ENCODE measurements around the gene CALHM1. TPM values are rescaled to one million over a fixed set of nuclear protein-coding genes. Genes with fewer than 3 reads are reported as not detected.

Gene CALHM1
- total and polyA plus RNA-seq, 7 donors = not detected

DNA sequence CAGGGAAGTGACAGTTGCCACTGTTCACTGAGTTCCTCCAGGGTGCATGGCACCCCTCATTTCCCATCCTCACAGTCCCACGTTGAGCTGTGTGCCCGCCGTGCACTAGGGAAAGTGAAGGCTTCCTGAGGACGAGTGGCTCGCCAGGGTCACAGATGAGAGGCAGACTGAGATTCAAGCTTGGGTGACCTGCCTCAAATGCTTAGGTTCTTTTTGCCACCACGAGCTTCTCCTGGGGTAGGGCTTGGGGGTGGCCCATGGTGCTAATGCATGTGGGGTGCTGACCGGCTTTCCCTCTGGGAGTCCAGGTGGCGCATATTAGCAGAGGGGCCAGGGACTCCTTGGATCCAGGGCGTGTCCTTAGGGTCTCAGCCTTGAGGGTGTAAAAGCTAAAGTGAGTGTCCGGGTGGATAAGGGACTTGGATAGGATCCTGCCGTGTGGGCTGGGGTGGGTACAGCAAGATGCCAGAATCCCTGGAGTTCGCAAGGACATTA lies 8.5 kb downstream of the CALHM1 start:
- H3K4me1 ChIP-seq = peaks cover 26% of the 10 kb centered on the region
- WGBS, 3 donors = 81 to 93% (median 84%) methylated on average over 12 of the region's 12 CpGs
- TF ChIP-seq, protein P1, sequence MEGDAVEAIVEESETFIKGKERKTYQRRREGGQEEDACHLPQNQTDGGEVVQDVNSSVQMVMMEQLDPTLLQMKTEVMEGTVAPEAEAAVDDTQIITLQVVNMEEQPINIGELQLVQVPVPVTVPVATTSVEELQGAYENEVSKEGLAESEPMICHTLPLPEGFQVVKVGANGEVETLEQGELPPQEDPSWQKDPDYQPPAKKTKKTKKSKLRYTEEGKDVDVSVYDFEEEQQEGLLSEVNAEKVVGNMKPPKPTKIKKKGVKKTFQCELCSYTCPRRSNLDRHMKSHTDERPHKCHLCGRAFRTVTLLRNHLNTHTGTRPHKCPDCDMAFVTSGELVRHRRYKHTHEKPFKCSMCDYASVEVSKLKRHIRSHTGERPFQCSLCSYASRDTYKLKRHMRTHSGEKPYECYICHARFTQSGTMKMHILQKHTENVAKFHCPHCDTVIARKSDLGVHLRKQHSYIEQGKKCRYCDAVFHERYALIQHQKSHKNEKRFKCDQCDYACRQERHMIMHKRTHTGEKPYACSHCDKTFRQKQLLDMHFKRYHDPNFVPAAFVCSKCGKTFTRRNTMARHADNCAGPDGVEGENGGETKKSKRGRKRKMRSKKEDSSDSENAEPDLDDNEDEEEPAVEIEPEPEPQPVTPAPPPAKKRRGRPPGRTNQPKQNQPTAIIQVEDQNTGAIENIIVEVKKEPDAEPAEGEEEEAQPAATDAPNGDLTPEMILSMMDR (IDR thresholded peaks at IDR 0.05) = no peak
- intact Hi-C loops (cut with DNase I) = no loop called here
- peak overlapping the region; percentile 74 for H3K4me3 ChIP-seq
- H3K9me3 ChIP-seq = no peaks in the 10 kb centered on the region
- H3K36me3 ChIP-seq (ENCODE audit: insufficient read depth in 1 of 2, low read depth in 1 of 2) = peaks cover 7 to 45% of the 10 kb centered on the region in 2 donors
- DNase-seq (peak in 1 of 2 donors; percentile 28), ATAC-seq (no peak)
- H3K27me3 ChIP-seq (ENCODE audit: insufficient read depth in 3 of 3, low read length in 2 of 3) = peaks cover 0 to 7% (median 0%) of the 10 kb centered on the region in 3 donors
- peak overlapping the region; percentile 63 for H3K27ac ChIP-seq

DNA sequence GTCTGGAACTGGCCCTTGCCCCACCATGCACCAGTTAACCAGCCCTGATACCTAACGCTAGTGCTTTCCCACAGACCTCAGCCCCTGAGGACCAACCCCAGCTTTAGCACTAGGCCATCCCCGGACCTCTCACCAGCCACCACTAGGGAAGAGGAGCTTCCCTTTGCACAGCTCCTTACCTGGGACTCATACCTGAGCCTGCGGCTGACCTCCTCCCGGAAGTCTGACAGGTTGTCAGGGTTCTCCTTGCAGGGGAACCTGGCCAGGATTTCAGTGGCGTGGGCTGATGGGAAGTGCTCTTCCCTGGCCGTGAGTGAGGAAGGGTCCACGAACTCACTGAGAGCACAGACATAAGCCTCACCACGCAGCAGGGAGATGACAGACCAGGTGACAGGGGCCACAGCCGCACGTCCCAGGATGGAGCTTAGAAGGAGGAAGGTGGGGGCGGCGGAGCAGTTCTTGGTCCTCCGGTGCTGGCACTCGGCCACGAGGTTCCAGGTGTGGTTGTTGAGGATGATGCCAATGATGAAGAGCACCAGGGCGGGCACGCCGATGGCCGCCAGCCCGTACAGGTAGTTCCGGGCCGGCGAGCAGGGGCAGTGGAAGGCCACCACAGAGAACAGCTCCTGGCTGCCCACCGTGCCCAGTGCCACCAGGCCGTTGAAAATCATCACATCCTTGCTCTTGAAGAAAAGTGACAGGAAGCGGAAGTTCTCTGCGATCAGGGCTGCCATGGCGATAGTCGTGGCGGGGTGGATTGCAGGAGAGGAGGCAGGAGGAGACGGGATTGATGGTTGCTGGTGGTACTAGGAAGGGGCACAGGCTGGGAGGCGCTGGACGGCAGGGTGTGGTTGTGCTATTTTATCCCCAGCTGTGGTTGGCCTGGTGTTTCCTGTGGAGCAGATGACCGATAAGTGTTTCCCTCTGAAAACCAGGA lies 9.2 kb downstream of the CALHM1 start:
- Histone ChIP-seq H3K27ac (no peak overlapping the region), H3K36me3 (ENCODE audit: insufficient read depth in 1 of 2, low read depth in 1 of 2) (peaks cover 7 to 53% of the 10 kb centered on the region in 2 donors), H3K9me3 (no peaks in the 10 kb centered on the region), H3K4me1 (peaks cover 26% of the 10 kb centered on the region), H3K27me3 (ENCODE audit: insufficient read depth in 3 of 3, low read length in 2 of 3) (peaks cover 0 to 7% (median 0%) of the 10 kb centered on the region in 3 donors), H3K4me3 (peak overlapping the region; percentile 74)
- DNase-seq = no peak
- 84 to 85% (median 84%) methylated on average over 34 of the region's 34 CpGs for whole genome bisulfite sequencing, 3 donors
- no peak for ATAC-seq
- TF ChIP-seq, protein P1 (IDR thresholded peaks at IDR 0.05) = no peak
- intact Hi-C loops (cut with DNase I) = loop anchor here in 1 of 2 donors (5.0 kb wide), 1 partner anchor 652 kb away; no protein-coding TSS in a partner anchor

DNA sequence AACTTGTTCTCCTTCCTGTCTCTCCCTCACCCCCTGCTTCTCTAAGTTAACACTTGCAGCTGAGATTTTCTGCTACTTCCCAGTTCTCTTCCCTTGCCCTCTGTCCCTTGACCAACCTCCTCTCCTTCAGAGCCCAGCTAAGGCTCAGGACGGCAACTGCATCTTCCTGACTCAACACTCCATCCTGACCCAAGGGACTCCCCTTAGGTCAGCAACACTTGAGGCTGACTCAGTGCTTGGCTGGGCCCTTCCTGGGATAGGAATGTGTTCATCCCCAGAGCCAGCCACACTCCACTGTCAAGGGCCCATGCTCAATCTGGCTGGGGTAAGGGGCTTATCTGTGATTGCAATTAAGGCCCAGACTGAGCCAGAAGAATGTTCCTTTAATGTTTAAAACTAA lies 10.0 kb downstream of the CALHM1 start:
- peak overlapping the region; percentile 74 for H3K4me3 ChIP-seq
- H3K9me3 ChIP-seq = no peaks in the 10 kb centered on the region
- DNase-seq (peak; percentile 82 to 83), ATAC-seq (peak; percentile 41 to 52 (median 45))
- H3K4me1 ChIP-seq = peaks cover 26% of the 10 kb centered on the region
- WGBS, 3 donors = 62 to 67% (median 67%) methylated on average over 1 of the region's 1 CpG
- intact Hi-C loops (cut with DNase I) = loop anchor here in 1 of 2 donors (5.0 kb wide), 1 partner anchor 651 kb away; no protein-coding TSS in a partner anchor
- peaks cover 0 to 7% (median 0%) of the 10 kb centered on the region in 3 donors for H3K27me3 ChIP-seq (ENCODE audit: insufficient read depth in 3 of 3, low read length in 2 of 3)
- TF ChIP-seq, protein P1 (IDR thresholded peaks at IDR 0.05) = no peak
- peaks cover 7 to 60% of the 10 kb centered on the region in 2 donors for H3K36me3 ChIP-seq (ENCODE audit: insufficient read depth in 1 of 2, low read depth in 1 of 2)
- peak overlapping the region; percentile 18 for H3K27ac ChIP-seq

DNA sequence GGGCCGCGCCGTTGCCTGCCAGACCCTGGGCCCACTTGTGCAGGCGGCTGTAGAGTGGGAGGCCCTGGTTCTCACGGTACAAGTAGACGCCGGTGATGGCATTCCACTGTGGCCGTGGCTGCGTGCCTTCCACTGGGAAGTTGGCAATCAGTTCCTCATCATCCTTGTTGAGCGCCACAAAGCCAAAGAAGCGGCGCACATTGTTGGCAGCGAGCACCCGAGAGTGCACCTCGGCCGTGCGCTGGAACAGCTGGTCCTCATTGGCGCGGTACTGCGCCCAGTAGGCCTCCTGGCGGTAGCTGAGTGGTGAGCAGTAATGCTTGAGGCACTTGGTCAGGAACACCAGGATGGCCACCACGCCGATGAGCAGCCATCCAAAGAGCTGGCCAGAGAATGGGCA lies 11.5 kb downstream of the CALHM1 start:
- ATAC-seq (no peak), DNase-seq (no peak)
- intact Hi-C loops (cut with DNase I) = loop anchor here in 1 of 2 donors (5.0 kb wide), 1 partner anchor 650 kb away; no protein-coding TSS in a partner anchor
- TF ChIP-seq, protein P1 (IDR thresholded peaks at IDR 0.05) = no peak
- no peak overlapping the region for H3K4me3 ChIP-seq
- peaks cover 26% of the 10 kb centered on the region for H3K4me1 ChIP-seq
- no peaks in the 10 kb centered on the region for H3K9me3 ChIP-seq
- H3K27ac ChIP-seq = peak overlapping the region; percentile 36
- 80 to 94% (median 84%) methylated on average over 23 of the region's 23 CpGs for WGBS, 3 donors
- H3K27me3 ChIP-seq (ENCODE audit: insufficient read depth in 3 of 3, low read length in 2 of 3) = peaks cover 0 to 6% (median 0%) of the 10 kb centered on the region in 3 donors
- peaks cover 10 to 75% of the 10 kb centered on the region in 2 donors for H3K36me3 ChIP-seq (ENCODE audit: insufficient read depth in 1 of 2, low read depth in 1 of 2)

Data from psoas muscle (tissue), 8 donors.